ENCODE measurements around the gene NGDN. TPM values are rescaled to one million over a fixed set of nuclear protein-coding genes. Genes with fewer than 3 reads are reported as not detected.

NGDN gene
- polyA plus RNA-seq, 1 experiment, result 49.8 TPM

GRCh38 chr14:23444314-23444713 is 25.2 kb upstream of the NGDN start:
- peaks cover 11% of the 10 kb centered on the region for H3K27me3 ChIP-seq (ENCODE audit: control insufficient read depth, insufficient read depth, low read length)
- DNase-seq (ENCODE audit: low read depth, low spot score), result no peak
- CTCF ChIA-PET, result interaction anchor here (1.4 kb wide), 1 partner anchor 64 kb away, joined by 6 read pairs; no protein-coding TSS in a partner anchor
- H3K4me3 ChIP-seq (ENCODE audit: low read depth, low read length), result no peak overlapping the region
- POLR2A ChIA-PET, result no interaction called here
- no peak overlapping the region for H3K27ac ChIP-seq (ENCODE audit: low read depth, low read length)
- no peaks in the 10 kb centered on the region for H3K9me3 ChIP-seq (ENCODE audit: control insufficient read depth, insufficient read depth, low read length)
- no peak for TF ChIP-seq CTCF (IDR thresholded peaks at IDR 0.05; ENCODE audit: low read depth, low read length)

GRCh38 chr14:23445773-23446172 is 23.7 kb upstream of the NGDN start:
- TF ChIP-seq CTCF (IDR thresholded peaks at IDR 0.05; ENCODE audit: low read depth, low read length), result no peak
- Histone ChIP-seq H3K4me3 (ENCODE audit: low read depth, low read length) (no peak overlapping the region), H3K27me3 (ENCODE audit: control insufficient read depth, insufficient read depth, low read length) (peaks cover 9% of the 10 kb centered on the region), H3K27ac (ENCODE audit: low read depth, low read length) (no peak overlapping the region), H3K9me3 (ENCODE audit: control insufficient read depth, insufficient read depth, low read length) (no peaks in the 10 kb centered on the region)
- DNase-seq (ENCODE audit: low read depth, low spot score), result no peak
- ChIA-PET POLR2A (no interaction called here), CTCF (interaction anchor here (0.6 kb wide), 1 partner anchor 83 kb away, joined by 4 read pairs; no protein-coding TSS in a partner anchor)

- ChIA-PET POLR2A (no interaction called here), CTCF (interaction anchor here (0.6 kb wide), 1 partner anchor 83 kb away, joined by 4 read pairs; no protein-coding TSS in a partner anchor)
- Histone ChIP-seq H3K4me3 (ENCODE audit: low read depth, low read length) (no peak overlapping the region), H3K27ac (ENCODE audit: low read depth, low read length) (no peak overlapping the region), H3K9me3 (ENCODE audit: control insufficient read depth, insufficient read depth, low read length) (no peaks in the 10 kb centered on the region), H3K27me3 (ENCODE audit: control insufficient read depth, insufficient read depth, low read length) (peaks cover 9% of the 10 kb centered on the region)
- TF ChIP-seq CTCF (IDR thresholded peaks at IDR 0.05; ENCODE audit: low read depth, low read length), result no peak
- DNase-seq (ENCODE audit: low read depth, low spot score), result no peak
These were observed 23.1 kb upstream of the NGDN start for GRCh38 chr14:23446291-23446851.

GRCh38 chr14:23447361-23448350 is 21.8 kb upstream of the NGDN start:
- POLR2A ChIA-PET, result no interaction called here
- CTCF ChIA-PET, result no interaction called here
- TF ChIP-seq CTCF (IDR thresholded peaks at IDR 0.05; ENCODE audit: low read depth, low read length), result no peak
- Histone ChIP-seq H3K4me3 (ENCODE audit: low read depth, low read length) (no peak overlapping the region), H3K9me3 (ENCODE audit: control insufficient read depth, insufficient read depth, low read length) (no peaks in the 10 kb centered on the region), H3K27ac (ENCODE audit: low read depth, low read length) (no peak overlapping the region), H3K27me3 (ENCODE audit: control insufficient read depth, insufficient read depth, low read length) (peaks cover 14% of the 10 kb centered on the region)
- no peak for DNase-seq (ENCODE audit: low read depth, low spot score)

- no peak overlapping the region for H3K4me3 ChIP-seq (ENCODE audit: low read depth, low read length)
- H3K9me3 ChIP-seq (ENCODE audit: control insufficient read depth, insufficient read depth, low read length), result no peaks in the 10 kb centered on the region
- CTCF ChIA-PET, result interaction anchor here (1.0 kb wide), 1 partner anchor 19 kb away, joined by 3 read pairs; no protein-coding TSS in a partner anchor
- H3K27ac ChIP-seq (ENCODE audit: low read depth, low read length), result no peak overlapping the region
- no peak for DNase-seq (ENCODE audit: low read depth, low spot score)
- no peak for TF ChIP-seq CTCF (IDR thresholded peaks at IDR 0.05; ENCODE audit: low read depth, low read length)
- POLR2A ChIA-PET, result no interaction called here
- H3K27me3 ChIP-seq (ENCODE audit: control insufficient read depth, insufficient read depth, low read length), result peaks cover 15% of the 10 kb centered on the region
These were observed 20.2 kb upstream of the NGDN start for GRCh38 chr14:23449314-23449713.

All from AG04450 (cell line).